HuH-7.5 (cell line): Measurements from ENCODE around the gene MT1G.
"Not testable (repeated sequence)": the region's sequence is repeated elsewhere in the genome, so short reads cannot be mapped to it uniquely, and the experiment has no call there.

Experiments
- DNase-seq: peaks from one replicate; pipeline ENCODE4 v3.0.0; 2011; ENCODE audit warnings: low spot score

The MT1G gene

GRCh38 chr16:56667581-56668571 is at the start of gene MT1G:
TSS of gene MT1G (minus strand) at chr16:56668065. CDS start at chr16:56667993, 72 bp downstream.
- no peak for DNase-seq

GRCh38 chr16:56717532-56717931 is 49.7 kb upstream of the MT1G start:
- DNase-seq: not testable (repeated sequence)

- no peak for DNase-seq
Measured at GRCh38 chr16:56716761-56717160, 48.9 kb upstream of the MT1G start.

GRCh38 chr16:56715126-56715525 is 47.3 kb upstream of the MT1G start:
- no peak for DNase-seq

- DNase-seq: no peak
Measured at GRCh38 chr16:56713794-56714193, 45.9 kb upstream of the MT1G start.

GRCh38 chr16:56711862-56712261 is 44.0 kb upstream of the MT1G start:
- no peak for DNase-seq

GRCh38 chr16:56710181-56710737 is 42.4 kb upstream of the MT1G start:
- no peak for DNase-seq

GRCh38 chr16:56709443-56710040 is 41.7 kb upstream of the MT1G start:
- no peak for DNase-seq

- DNase-seq: no peak
Measured at GRCh38 chr16:56708525-56709442, 40.9 kb upstream of the MT1G start.

GRCh38 chr16:56702836-56703235 is 35.0 kb upstream of the MT1G start:
- DNase-seq: no peak

- DNase-seq: no peak
Measured at GRCh38 chr16:56701534-56701933, 33.7 kb upstream of the MT1G start.

GRCh38 chr16:56700631-56701030 is 32.8 kb upstream of the MT1G start:
- no peak for DNase-seq

GRCh38 chr16:56700195-56700594 is 32.3 kb upstream of the MT1G start:
- DNase-seq: no peak

- no peak for DNase-seq
Measured at GRCh38 chr16:56697456-56698155, 29.7 kb upstream of the MT1G start.

GRCh38 chr16:56695246-56695645 is 27.4 kb upstream of the MT1G start:
- DNase-seq: no peak

GRCh38 chr16:56691885-56692284 is 24.0 kb upstream of the MT1G start:
- no peak for DNase-seq

- DNase-seq: no peak
Measured at GRCh38 chr16:56690420-56691122, 22.7 kb upstream of the MT1G start.

- DNase-seq: no peak
Measured at GRCh38 chr16:56689171-56689570, 21.3 kb upstream of the MT1G start.

GRCh38 chr16:56688762-56689161 is 20.9 kb upstream of the MT1G start:
- no peak for DNase-seq

GRCh38 chr16:56686758-56687157 is 18.9 kb upstream of the MT1G start:
- DNase-seq: no peak
